GM12878 (cell line): ENCODE data around the gene SPINT2. TPM values are rescaled to one million over a fixed set of nuclear protein-coding genes. Genes with fewer than 3 reads are reported as not detected.
A peak's percentile ranks its signal among the peaks of the same experiment; 100 is the strongest.

Experiments
- CBX3 ChIP-seq: fragments of 200-600 bp; sonication (generic); IDR thresholded peaks from 2 replicates; pipeline ENCODE4 v1.6.1; 2016; ENCODE audit warnings: low read depth, borderline replicate concordance
- CHD2 ChIP-seq: IDR thresholded peaks from 2 replicates; pipeline ENCODE4 v1.6.1; 2011; ENCODE audit warnings: low read depth, low read length, improper control_type of control experiment, borderline replicate concordance
- CTCF ChIP-seq, 3 experiments: IDR thresholded peaks in 2 of 3; conservative IDR thresholded peaks in 1 of 3; 2 replicates each; pipeline ENCODE4 v1.5.1; 2011; ENCODE audit warnings: low read depth in 3 of 3, low read length in 3 of 3, mild to moderate bottlenecking in 3 of 3, control low read depth in 2 of 3, moderate library complexity in 2 of 3, inconsistent platforms in 1 of 3, mixed read lengths in 1 of 3; ENCODE audit not compliant: control insufficient read depth in 2 of 3, insufficient read depth in 1 of 3; ENCODE audit errors: extremely low read depth in 1 of 3
- EGR1 ChIP-seq, 2 experiments: IDR thresholded peaks; 1 replicate in 1 of 2; 2 replicates in 1 of 2; pipeline ENCODE4 v1.6.1; 2011 to 2012; ENCODE audit warnings: low read depth in 2 of 2, low read length in 2 of 2, borderline replicate concordance in 1 of 2, mild to moderate bottlenecking in 1 of 2, moderate library complexity in 1 of 2
- MAX ChIP-seq: IDR thresholded peaks from 2 replicates; pipeline ENCODE4 v1.6.1; 2012; ENCODE audit warnings: low read depth, low read length, improper control_type of control experiment
- MEF2B ChIP-seq: fragments of 450-650 bp; IDR thresholded peaks from 2 replicates; pipeline ENCODE4 v1.6.1; 2018; ENCODE audit warnings: mild to moderate bottlenecking, moderate library complexity; ENCODE audit not compliant: partially characterized antibody, poor library complexity, severe bottlenecking
- NFYB ChIP-seq: IDR thresholded peaks from 2 replicates; pipeline ENCODE4 v1.6.1; 2011; ENCODE audit warnings: low read depth, mild to moderate bottlenecking, low read length, improper control_type of control experiment, moderate library complexity; ENCODE audit not compliant: insufficient read depth
- NKRF ChIP-seq: fragments of 450-650 bp; conservative IDR thresholded peaks from 2 replicates; pipeline ENCODE4 v1.6.1; 2017; ENCODE audit warnings: mild to moderate bottlenecking, moderate library complexity
- NR2C1 ChIP-seq: fragments of 450-650 bp; IDR thresholded peaks from 2 replicates; pipeline ENCODE4 v1.6.1; 2017; ENCODE audit warnings: antibody characterized with exemption, mild to moderate bottlenecking, moderate library complexity
- RUNX3 ChIP-seq: IDR thresholded peaks from 2 replicates; pipeline ENCODE4 v1.6.1; 2012; ENCODE audit warnings: low read length, inconsistent platforms
- SREBF2 ChIP-seq: IDR thresholded peaks from 2 replicates; pipeline ENCODE4 v1.6.1; 2012; ENCODE audit warnings: mild to moderate bottlenecking, low read length
- STAT3 ChIP-seq: IDR thresholded peaks from 2 replicates; pipeline ENCODE4 v1.6.1; 2011; ENCODE audit warnings: low read depth, low read length, improper control_type of control experiment
- YY1 ChIP-seq: IDR thresholded peaks from 2 replicates; pipeline ENCODE4 v1.6.1; 2011; ENCODE audit warnings: low read depth, mild to moderate bottlenecking, low read length
- ZNF384 ChIP-seq: IDR thresholded peaks from 2 replicates; pipeline ENCODE4 v1.6.1; 2012; ENCODE audit warnings: low read depth, mild to moderate bottlenecking, low read length, improper control_type of control experiment, borderline replicate concordance
- ZNF687 ChIP-seq: fragments of 450-650 bp; IDR thresholded peaks from 2 replicates; pipeline ENCODE4 v1.6.1; 2017; ENCODE audit warnings: mild to moderate bottlenecking, moderate library complexity
- polyA plus RNA-seq, 11 experiments: library from polyadenylated mRNA; depleted of rRNA in 4 of 11; unstranded in 6 of 11; stranded (reverse) in 5 of 11; fragments of >200 nt; fragmentation: Nextera tagmentation in 4 of 11; fragmentation: Illumina TruSeq in 1 of 11; extraction: Ambion mirVana in 4 of 11; extraction: Trizol in 1 of 11; gene quantifications; 1 replicate in 1 of 11; 2 replicates in 10 of 11; pipeline versions ENCODE4 v1.2.1 to v1.2.3, GENCODE V29; 2011 to 2016; ENCODE audit warnings: inconsistent platforms in 2 of 11, missing spikeins in 2 of 11, low read depth in 1 of 11
- total RNA-seq, 4 experiments: library from RNA; depleted of rRNA in 3 of 4; stranded (reverse); fragments of >200 nt in 3 of 4; fragmentation: Illumina TruSeq in 1 of 4; extraction: Trizol in 1 of 4; gene quantifications; 2 replicates each; pipeline versions ENCODE4 v1.2.1 to v1.2.3, GENCODE V29; 2013 to 2021

The SPINT2 gene
- total and polyA plus RNA-seq, 10 of the 15 experiments (the other 5 are each of a cell fraction or from before 2014, with no cell fraction given) = 0.15 to 26.5 (median 17.5) TPM

GRCh38 chr19:38315657-38316476 lies 51.5 kb downstream of the SPINT2 start, which contains the start of gene YIF1B (continued):
- TF ChIP-seq MAX (peak; percentile 32; the same call in 1 of the 2 replicates), MEF2B (no peak), NKRF (no peak), YY1 (peak; percentile 40), NFYB (peak; percentile 76), RUNX3 (peak; percentile 46), CTCF (IDR thresholded peaks at IDR 0.05 in 2 of 3, conservative IDR thresholded peaks at IDR 0.05 in 1 of 3; ENCODE audit: control insufficient read depth in 2 of 3, extremely low read depth in 1 of 3, insufficient read depth in 1 of 3, low read depth in 3 of 3, low read length in 3 of 3) (no peak), ZNF384 (peak; percentile 46; the same call in 1 of the 2 replicates), CHD2 (peak; percentile 28; the same call in 1 of the 2 replicates), NR2C1 (peak; percentile 95), EGR1 (IDR thresholded peaks at IDR 0.05; ENCODE audit: borderline replicate concordance in 1 of 2, low read depth in 2 of 2, low read length in 2 of 2) (peak in 1 of 2 experiments; percentile 86; a peak in 2 of 3 replicates), CBX3 (no peak), STAT3 (no peak), ZNF687 (peak; percentile 44; the same call in 1 of the 2 replicates), SREBF2 (0 out of 2 replicates have a peak, but pooled peaks have one; percentile 14)
